ENCODE measurements around the gene NLGN4Y.

Gene NLGN4Y

DNA sequence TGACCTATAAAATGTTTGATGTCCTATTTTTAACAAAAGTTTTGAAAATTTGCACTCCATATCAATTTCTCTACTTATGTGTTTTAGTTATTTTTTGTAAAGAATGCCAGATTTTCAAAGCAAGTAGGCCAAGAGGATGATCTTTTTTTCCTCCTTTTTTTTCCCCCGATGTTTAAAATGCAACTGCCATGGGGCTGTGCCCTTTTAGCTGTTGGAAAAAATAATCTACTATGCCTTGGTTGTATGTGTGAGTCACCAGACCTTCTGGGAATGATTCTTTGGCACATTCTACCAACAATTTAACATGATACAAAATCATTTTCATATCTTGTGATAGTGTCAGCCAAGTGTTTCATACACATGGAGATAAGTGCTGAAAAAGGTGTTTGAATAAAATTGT, 217.3 kb downstream of the NLGN4Y start:
- TF ChIP-seq GLIS3 (CRISPR knock-in tag; IDR thresholded peaks at IDR 0.05) (no peak), PATZ1 (CRISPR knock-in tag; IDR thresholded peaks at IDR 0.05; ENCODE audit: borderline replicate concordance) (no peak), CSRNP3 (CRISPR knock-in tag; IDR thresholded peaks at IDR 0.05) (no peak), PPARA (CRISPR knock-in tag; IDR thresholded peaks at IDR 0.05; ENCODE audit: borderline replicate concordance) (no peak), ZNF8 (CRISPR knock-in tag; IDR thresholded peaks at IDR 0.05) (no peak), SNAI2 (CRISPR knock-in tag; IDR thresholded peaks at IDR 0.05) (no peak), ARNTL (CRISPR knock-in tag; IDR thresholded peaks at IDR 0.05; ENCODE audit: borderline replicate concordance, low read depth) (no peak), TCF4 (CRISPR knock-in tag; IDR thresholded peaks at IDR 0.05; ENCODE audit: borderline replicate concordance) (no peak), ZNF565 (CRISPR knock-in tag; conservative IDR thresholded peaks at IDR 0.05; ENCODE audit: low read depth) (no peak), BACH2 (CRISPR knock-in tag; IDR thresholded peaks at IDR 0.05; ENCODE audit: borderline replicate concordance) (no peak), ZFP3 (CRISPR knock-in tag; IDR thresholded peaks at IDR 0.05) (no peak), ZFP30 (CRISPR knock-in tag; IDR thresholded peaks at IDR 0.05) (no peak), ESRRG (CRISPR knock-in tag; IDR thresholded peaks at IDR 0.05) (no peak), RARB (CRISPR knock-in tag; IDR thresholded peaks at IDR 0.05) (no peak), ZC3H10 (CRISPR knock-in tag; IDR thresholded peaks at IDR 0.05) (no peak), CSDC2 (CRISPR knock-in tag; IDR thresholded peaks at IDR 0.05) (no peak), ISL1 (CRISPR knock-in tag; IDR thresholded peaks at IDR 0.05) (no peak)
- TF ChIP-seq, protein P1, sequence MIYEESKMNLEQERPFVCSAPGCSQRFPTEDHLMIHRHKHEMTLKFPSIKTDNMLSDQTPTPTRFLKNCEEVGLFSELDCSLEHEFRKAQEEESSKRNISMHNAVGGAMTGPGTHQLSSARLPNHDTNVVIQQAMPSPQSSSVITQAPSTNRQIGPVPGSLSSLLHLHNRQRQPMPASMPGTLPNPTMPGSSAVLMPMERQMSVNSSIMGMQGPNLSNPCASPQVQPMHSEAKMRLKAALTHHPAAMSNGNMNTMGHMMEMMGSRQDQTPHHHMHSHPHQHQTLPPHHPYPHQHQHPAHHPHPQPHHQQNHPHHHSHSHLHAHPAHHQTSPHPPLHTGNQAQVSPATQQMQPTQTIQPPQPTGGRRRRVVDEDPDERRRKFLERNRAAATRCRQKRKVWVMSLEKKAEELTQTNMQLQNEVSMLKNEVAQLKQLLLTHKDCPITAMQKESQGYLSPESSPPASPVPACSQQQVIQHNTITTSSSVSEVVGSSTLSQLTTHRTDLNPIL (CRISPR knock-in tag; IDR thresholded peaks at IDR 0.05; ENCODE audit: low read depth) = no peak
- ATAC-seq = no peak

DNA sequence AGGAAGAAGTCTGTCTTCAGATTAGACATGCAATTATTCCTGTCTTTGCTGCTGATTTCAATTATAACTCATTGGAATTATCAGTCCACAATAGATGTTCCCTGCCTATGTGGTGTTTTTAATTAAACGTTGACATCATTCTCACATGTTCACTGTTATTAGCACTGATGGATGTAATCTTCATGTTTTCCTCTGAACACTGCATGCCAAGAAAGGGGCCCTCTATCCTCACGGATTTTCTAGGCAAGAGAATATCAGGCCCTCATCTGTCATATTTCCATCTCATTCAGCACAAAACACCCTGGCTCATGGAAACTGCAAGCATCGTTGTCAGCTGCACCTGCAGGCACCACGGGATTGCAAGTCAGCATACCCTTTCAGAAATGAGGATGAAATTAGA, 224.0 kb downstream of the NLGN4Y start:
- TF ChIP-seq ISL1 (CRISPR knock-in tag; IDR thresholded peaks at IDR 0.05) (no peak), OSR1 (CRISPR knock-in tag; IDR thresholded peaks at IDR 0.05) (no peak), ZC3H10 (CRISPR knock-in tag; IDR thresholded peaks at IDR 0.05) (no peak), PPARA (CRISPR knock-in tag; IDR thresholded peaks at IDR 0.05; ENCODE audit: borderline replicate concordance) (no peak), CSDC2 (CRISPR knock-in tag; IDR thresholded peaks at IDR 0.05) (no peak), SNAI2 (CRISPR knock-in tag; IDR thresholded peaks at IDR 0.05) (no peak), POU6F1 (CRISPR knock-in tag; IDR thresholded peaks at IDR 0.05; ENCODE audit: borderline replicate concordance, low read depth) (no peak), TCF4 (CRISPR knock-in tag; IDR thresholded peaks at IDR 0.05; ENCODE audit: borderline replicate concordance) (no peak), ZNF565 (CRISPR knock-in tag; conservative IDR thresholded peaks at IDR 0.05; ENCODE audit: low read depth) (no peak)
- TF ChIP-seq, protein P1 (CRISPR knock-in tag; IDR thresholded peaks at IDR 0.05; ENCODE audit: low read depth) = no peak
- no peak for ATAC-seq

DNA sequence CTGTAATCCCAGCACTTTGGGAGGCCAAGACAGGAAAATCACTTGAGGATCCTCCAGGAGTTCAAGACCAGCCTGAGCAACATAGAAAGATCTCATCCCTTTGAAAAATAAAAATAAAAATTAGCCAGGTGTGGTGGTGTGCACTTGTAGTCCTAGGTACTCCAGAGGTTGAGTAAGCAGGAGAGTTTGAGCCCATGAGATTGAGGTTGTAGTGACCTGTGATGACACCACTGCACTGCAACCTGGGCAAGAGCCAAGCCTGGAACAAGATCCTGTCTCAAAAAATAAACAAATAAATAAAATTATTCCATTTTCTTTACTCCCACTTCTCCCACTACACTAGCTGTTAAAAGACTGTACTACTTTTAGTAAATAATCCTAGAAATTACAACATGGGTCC, 231.2 kb downstream of the NLGN4Y start:
- ATAC-seq = no peak
- TF ChIP-seq ARNTL (CRISPR knock-in tag; IDR thresholded peaks at IDR 0.05; ENCODE audit: borderline replicate concordance, low read depth) (no peak), SNAI2 (CRISPR knock-in tag; IDR thresholded peaks at IDR 0.05) (no peak), ZNF8 (CRISPR knock-in tag; IDR thresholded peaks at IDR 0.05) (no peak), RARB (CRISPR knock-in tag; IDR thresholded peaks at IDR 0.05) (no peak), CSRNP3 (CRISPR knock-in tag; IDR thresholded peaks at IDR 0.05) (no peak), GLIS3 (CRISPR knock-in tag; IDR thresholded peaks at IDR 0.05) (no peak), BACH2 (CRISPR knock-in tag; IDR thresholded peaks at IDR 0.05; ENCODE audit: borderline replicate concordance) (no peak), ZFP30 (CRISPR knock-in tag; IDR thresholded peaks at IDR 0.05) (no peak), ISL1 (CRISPR knock-in tag; IDR thresholded peaks at IDR 0.05) (no peak), ZC3H10 (CRISPR knock-in tag; IDR thresholded peaks at IDR 0.05) (no peak), ZFP3 (CRISPR knock-in tag; IDR thresholded peaks at IDR 0.05) (no peak), PPARA (CRISPR knock-in tag; IDR thresholded peaks at IDR 0.05; ENCODE audit: borderline replicate concordance) (no peak), PATZ1 (CRISPR knock-in tag; IDR thresholded peaks at IDR 0.05; ENCODE audit: borderline replicate concordance) (no peak), TCF4 (CRISPR knock-in tag; IDR thresholded peaks at IDR 0.05; ENCODE audit: borderline replicate concordance) (no peak), ZNF70 (CRISPR knock-in tag; IDR thresholded peaks at IDR 0.05) (no peak), TOX (CRISPR knock-in tag; IDR thresholded peaks at IDR 0.05; ENCODE audit: borderline replicate concordance) (no peak), OSR1 (CRISPR knock-in tag; IDR thresholded peaks at IDR 0.05) (no peak)
- TF ChIP-seq, protein P1 (CRISPR knock-in tag; IDR thresholded peaks at IDR 0.05; ENCODE audit: low read depth) = no peak

Measured in SK-N-SH treated with all-trans-retinoic acid at 6 μM for 48 hours (cell line).